Activated CD4-positive, alpha-beta T cell treated with anti-CD3 and anti-CD28 coated beads, Interleukin-2, Interleukin-4, amounts not matched to agents 100 ng/mL and 50 ng/mL, durations not matched to agents 16 hours and 8 hours (primary cell): ENCODE measurements around the gene FAM227B.
"Not testable (repeated sequence)": the region's sequence is repeated elsewhere in the genome, so short reads cannot be mapped to it uniquely, and the experiment has no call there.

ENCODE experiments used
- DNase-seq: peaks from one replicate; pipeline ENCODE4 v3.0.0-alpha.2; 2020; ENCODE audit warnings: low spot score

FAM227B gene

GRCh38 chr15:49492830-49493229 lies 127.8 kb downstream of the FAM227B start:
- no peak for DNase-seq

GRCh38 chr15:49492151-49492550 lies 128.5 kb downstream of the FAM227B start:
- DNase-seq, result no peak

GRCh38 chr15:49490966-49491365 lies 129.7 kb downstream of the FAM227B start:
- DNase-seq, result no peak

GRCh38 chr15:49485401-49485800 lies 135.2 kb downstream of the FAM227B start:
- not testable (repeated sequence) for DNase-seq

GRCh38 chr15:49478982-49479381 lies 141.6 kb downstream of the FAM227B start:
- DNase-seq, result not testable (repeated sequence)

- DNase-seq, result not testable (repeated sequence)
Observed at GRCh38 chr15:49478021-49478420, 142.6 kb downstream of the FAM227B start.

- DNase-seq, result no peak
Observed at GRCh38 chr15:49473031-49473430, 147.6 kb downstream of the FAM227B start.

- no peak for DNase-seq
Observed at GRCh38 chr15:49472338-49472737, 148.3 kb downstream of the FAM227B start.

GRCh38 chr15:49471733-49472132 lies 148.9 kb downstream of the FAM227B start:
- peak; percentile 21 for DNase-seq

- DNase-seq, result peak; percentile 6
Observed at GRCh38 chr15:49471248-49471647, 149.4 kb downstream of the FAM227B start.

- DNase-seq, result no peak
Observed at GRCh38 chr15:49468481-49468839, 152.2 kb downstream of the FAM227B start.

GRCh38 chr15:49467746-49468480 lies 152.7 kb downstream of the FAM227B start:
- DNase-seq, result no peak

GRCh38 chr15:49466119-49466518 lies 154.5 kb downstream of the FAM227B start:
- no peak for DNase-seq

GRCh38 chr15:49464522-49464921 lies 156.1 kb downstream of the FAM227B start:
- DNase-seq, result no peak

GRCh38 chr15:49462232-49462844 lies 158.3 kb downstream of the FAM227B start:
- no peak for DNase-seq

- DNase-seq, result no peak
Observed at GRCh38 chr15:49460411-49460941, 160.1 kb downstream of the FAM227B start.

- no peak for DNase-seq
Observed at GRCh38 chr15:49458145-49458544, 162.5 kb downstream of the FAM227B start.

GRCh38 chr15:49456166-49456565 lies 164.5 kb downstream of the FAM227B start:
- DNase-seq, result no peak

GRCh38 chr15:49452595-49452994 lies 168.0 kb downstream of the FAM227B start:
- DNase-seq, result no peak

GRCh38 chr15:49441816-49442215 lies 178.8 kb downstream of the FAM227B start:
- DNase-seq, result no peak

- DNase-seq, result no peak
Observed at GRCh38 chr15:49441356-49441755, 179.3 kb downstream of the FAM227B start.

GRCh38 chr15:49439678-49440395 lies 180.8 kb downstream of the FAM227B start:
- DNase-seq, result no peak
